HG03039 (cell line): ENCODE measurements around the gene PRSS56.
A peak's percentile ranks its signal among the peaks of the same experiment; 100 is the strongest.

ENCODE experiments used
- ATAC-seq: cut with Tn5 transposase; IDR thresholded peaks from one replicate; pipeline ENCODE4 v1.9.1; 2021; ENCODE audit warnings: mild to moderate bottlenecking, moderate library complexity; ENCODE audit not compliant: unreplicated experiment

The PRSS56 gene

GRCh38 chr2:232540441-232541041 is 20.4 kb downstream of the PRSS56 start:
- ATAC-seq: no peak

- no peak for ATAC-seq
These were observed 21.2 kb downstream of the PRSS56 start for GRCh38 chr2:232541195-232541960.

DNA sequence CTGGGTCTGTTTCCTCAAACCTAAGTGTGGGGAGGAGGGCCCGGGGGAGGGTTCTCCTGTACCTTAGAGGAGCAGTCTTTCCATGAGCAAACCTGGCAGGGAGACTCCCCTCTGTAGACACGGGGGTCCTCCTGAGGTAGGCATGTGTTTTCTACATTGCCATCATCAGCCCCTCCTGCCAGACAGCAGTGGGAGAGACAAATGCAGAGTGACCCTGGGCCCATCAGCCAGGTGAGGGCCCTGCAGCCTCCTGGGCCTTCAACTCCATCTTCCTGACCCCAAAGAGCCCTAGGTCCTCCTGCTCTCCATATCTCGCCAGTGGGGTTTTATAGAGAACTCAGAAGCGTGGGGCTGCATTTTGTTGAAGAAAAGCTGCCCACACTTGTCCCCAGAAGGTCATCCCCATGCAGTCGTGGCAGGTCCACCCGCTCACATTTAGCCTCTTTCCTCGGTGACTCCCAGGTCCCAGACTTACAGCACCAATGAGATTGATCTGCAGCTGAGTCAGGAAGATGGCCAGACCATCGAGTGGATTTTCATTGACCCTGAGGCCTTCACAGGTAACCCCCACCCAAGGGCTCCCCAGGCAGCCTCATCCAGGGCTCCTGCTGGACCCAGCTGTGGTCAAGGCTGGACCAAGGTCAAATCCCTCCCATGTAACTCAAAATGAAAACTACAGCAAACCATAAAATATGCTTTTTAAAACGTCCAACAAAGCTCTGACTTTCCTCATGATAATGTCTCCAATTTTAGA is 21.9 kb downstream of the PRSS56 start:
- ATAC-seq: no peak

DNA sequence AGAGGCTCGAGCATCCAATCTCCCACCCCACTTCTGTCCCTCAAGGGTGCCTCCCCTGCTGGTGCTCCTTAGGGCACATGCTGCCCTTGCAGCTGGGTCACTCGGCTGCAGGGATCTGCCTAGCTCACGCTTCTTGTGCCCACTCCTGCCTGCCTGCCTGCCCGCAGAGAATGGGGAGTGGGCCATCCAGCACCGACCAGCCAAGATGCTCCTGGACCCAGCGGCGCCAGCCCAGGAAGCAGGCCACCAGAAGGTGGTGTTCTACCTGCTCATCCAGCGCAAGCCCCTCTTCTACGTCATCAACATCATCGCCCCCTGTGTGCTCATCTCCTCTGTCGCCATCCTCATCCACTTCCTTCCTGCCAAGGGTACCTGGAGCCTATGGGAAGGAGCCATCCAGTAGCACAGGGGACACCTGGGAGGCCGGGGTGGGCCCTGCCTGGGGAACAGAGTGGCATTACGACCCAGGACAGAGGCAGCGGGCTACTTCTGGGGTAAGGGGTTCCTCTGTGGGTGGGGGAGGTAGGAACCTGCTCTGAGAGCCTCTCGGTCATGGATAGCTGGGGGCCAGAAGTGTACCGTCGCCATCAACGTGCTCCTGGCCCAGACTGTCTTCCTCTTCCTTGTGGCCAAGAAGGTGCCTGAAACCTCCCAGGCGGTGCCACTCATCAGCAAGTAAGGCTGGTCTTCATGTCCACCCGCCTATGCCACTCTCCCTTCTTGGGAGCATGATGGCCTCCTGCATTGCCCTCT is 22.7 kb downstream of the PRSS56 start:
- no peak for ATAC-seq

GRCh38 chr2:232543491-232543890 is 23.3 kb downstream of the PRSS56 start:
- ATAC-seq: no peak

DNA sequence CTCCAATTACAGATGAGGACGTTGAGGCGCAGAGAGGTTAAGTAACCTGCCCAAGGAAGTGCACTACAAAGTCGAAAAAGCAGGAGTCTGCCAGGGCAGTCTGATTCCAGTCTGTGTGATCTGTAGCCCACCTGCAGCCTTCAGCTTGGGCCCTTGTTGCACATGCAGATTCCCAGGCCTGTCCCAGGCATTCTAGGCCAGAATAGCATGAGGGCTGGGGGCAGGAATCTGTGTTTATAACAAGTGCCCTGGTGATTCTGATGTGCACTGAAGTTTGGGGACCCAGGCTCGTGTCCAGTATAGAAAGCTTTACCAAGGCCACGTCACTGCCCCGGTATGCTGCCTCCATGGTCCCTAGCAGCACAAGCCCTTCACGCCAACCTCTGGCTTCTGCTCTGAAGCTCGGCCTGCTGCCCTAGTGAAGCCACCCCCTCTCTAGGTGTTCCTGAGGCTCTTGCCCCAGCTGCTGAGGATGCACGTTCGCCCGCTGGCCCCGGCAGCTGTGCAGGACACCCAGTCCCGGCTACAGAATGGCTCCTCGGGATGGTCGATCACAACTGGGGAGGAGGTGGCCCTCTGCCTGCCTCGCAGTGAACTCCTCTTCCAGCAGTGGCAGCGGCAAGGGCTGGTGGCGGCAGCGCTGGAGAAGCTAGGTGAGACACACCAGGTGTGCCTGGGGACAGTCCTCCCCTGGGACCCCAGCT is 23.9 kb downstream of the PRSS56 start:
- ATAC-seq: no peak

DNA sequence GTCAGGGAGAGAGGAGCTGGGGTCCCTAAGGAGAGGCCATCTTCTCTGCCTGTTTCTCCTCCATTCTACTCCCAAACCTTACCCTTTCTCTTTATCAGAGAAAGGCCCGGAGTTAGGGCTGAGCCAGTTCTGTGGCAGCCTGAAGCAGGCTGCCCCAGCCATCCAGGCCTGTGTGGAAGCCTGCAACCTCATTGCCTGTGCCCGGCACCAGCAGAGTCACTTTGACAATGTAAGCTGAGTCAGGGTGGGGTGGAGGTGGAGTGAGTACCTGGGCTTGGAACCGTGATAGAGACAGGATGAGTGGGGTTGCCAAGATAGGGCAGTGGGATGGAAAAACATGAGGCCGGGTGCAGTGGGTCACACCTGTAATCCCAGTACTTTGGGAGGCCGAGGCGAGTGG is 24.5 kb downstream of the PRSS56 start:
- no peak for ATAC-seq

DNA sequence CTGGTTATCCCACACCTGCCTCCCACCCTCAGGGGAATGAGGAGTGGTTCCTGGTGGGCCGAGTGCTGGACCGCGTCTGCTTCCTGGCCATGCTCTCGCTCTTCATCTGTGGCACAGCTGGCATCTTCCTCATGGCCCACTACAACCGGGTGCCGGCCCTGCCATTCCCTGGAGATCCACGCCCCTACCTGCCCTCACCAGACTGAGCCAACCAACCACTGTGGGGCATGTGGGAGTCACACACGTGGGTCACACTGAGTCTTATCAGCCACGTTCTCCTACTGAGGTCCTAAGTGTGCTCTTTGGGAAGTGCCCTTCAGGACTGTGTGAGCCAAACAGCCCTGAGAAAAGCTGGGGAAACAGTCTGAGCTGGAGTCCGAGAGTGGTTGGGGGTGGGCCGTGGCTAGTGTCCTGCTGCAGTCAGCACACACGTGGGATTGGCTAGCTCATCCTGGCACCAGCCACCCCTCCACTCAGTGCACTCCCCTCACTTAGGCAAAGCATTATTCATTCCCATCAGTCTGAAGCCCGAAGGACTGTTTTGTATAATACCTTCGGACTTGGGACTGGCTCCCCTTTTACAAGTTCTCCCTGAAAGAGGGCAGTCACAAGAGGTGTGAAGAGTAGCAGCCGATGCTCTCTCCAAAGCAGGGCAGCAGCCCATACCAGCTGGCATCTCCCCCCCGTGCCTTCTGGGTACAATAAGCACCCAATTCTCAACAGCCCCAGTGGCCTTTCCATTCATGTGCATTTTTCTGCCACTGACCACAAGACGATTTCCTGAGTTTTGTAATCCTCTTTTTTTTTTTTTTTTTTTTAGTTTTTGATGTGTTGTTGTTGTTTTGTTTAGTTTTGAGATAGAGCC is 25.6 kb downstream of the PRSS56 start:
- ATAC-seq: no peak

DNA sequence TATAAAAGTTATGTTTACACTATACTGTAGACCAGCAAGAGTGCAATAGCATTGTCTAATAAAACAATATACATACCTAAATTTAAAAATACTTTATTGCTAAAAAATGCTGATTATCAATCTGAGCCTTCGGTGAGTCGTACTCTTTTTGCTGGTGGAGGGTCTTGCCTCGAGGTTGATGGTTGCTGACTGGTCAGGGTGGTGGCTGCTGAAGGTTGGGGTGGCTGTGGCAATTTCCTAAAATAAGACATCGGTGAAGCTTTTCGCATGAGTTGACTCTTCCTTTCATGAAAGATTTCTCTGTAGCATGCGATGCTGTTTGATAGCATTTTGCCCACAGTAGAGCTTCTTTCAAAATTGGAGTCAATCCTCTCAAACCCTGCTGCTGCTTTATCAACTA is 27.8 kb downstream of the PRSS56 start:
- no peak for ATAC-seq

GRCh38 chr2:232549655-232550353 is 29.6 kb downstream of the PRSS56 start:
- ATAC-seq: no peak

DNA sequence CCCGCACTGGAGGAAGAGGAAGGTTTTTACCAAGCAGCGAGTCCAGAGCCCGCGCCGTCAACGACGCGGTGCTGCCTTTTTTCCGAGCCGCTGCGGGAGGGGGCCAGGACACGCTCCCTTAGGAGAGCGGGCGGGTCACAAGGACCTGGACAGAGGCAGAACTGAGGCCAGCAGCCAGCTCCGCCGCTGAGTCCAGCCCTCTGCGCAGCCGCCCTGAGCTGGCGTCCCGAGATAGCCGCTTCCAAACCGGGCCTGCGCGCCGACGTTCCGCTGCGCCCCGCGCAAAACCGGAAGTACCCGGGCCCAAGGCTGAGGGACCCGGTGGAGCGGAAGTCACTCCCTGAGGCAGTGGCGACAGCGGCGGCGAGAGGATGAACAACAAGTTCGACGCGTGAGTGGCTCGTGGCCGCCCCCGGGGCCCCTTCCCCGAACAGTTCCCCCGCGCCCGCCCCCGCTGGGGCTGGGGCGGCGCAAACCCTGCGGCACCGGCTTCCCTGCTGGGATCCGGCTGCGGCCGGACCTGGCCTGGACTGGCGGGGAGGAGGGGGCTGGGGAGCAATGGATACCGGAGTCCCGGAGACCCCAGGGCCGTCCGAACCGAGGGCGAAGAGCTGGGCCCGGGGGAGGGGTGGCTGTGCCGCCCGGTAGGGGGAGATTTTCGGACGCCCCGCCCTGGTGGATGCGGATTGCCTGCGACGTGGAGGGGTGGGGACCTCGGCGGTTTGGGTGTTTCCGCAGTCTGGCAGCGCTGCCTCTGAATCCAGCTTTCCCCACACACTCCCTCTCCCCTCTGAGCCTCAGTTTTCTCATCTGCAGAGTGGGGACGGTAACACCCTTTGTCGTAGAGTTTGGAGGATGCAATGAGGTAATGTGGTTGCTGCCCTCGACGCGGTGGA is 30.4 kb downstream of the PRSS56 start, which contains the start of the genes EIF4E2 and TIGD1:
EIF4E2 (plus strand) TSS at position 336 of the 896 bp plus-strand sequence; CDS start at position 372, 36 bp downstream.
TIGD1 (minus strand) TSS at position 204 of the 896 bp plus-strand sequence. CDS start 675 bp downstream, outside the sequence.
- ATAC-seq: peak; percentile 88

DNA sequence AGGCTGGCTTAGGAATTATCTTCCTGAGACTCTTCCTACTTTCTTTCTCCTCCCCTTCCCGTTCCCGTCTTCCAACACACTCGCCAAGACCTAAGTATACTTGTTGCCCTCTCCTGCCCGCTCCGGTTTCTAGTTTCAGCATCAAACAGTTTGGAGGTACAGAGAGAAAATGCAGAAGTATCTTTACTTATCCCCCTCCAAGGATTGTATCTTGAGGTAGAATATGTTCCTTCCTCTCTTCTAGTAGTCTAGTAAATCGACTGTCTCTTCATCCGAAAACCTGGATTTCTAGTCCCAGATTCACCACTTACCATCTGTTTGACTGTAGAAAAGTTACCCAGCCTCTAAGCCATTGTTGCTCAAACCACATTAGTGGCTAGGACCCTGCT is 31.1 kb downstream of the PRSS56 start:
- ATAC-seq: no peak

DNA sequence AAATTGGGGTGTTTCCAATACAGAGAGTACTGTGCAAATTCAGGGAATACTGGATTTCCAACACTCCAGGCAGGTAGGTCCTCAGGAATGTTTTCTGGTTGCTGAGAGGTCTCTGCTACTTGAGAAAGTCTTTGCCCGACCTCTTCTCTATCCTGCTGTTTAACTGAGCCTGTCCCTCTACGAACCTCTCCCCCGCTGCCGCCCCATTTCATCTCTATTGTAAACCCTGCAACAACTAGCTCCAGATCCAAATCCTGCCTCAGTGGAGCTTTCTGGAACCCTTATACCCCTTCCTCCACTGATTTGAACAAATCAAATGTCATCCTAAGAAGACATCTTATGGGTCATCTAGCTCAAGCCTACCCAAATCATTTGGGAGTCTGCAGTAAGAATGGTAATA is 31.6 kb downstream of the PRSS56 start:
- ATAC-seq: no peak

- no peak for ATAC-seq
These were observed 36.2 kb downstream of the PRSS56 start for GRCh38 chr2:232556426-232556825.

GRCh38 chr2:232562515-232563151 is 42.4 kb downstream of the PRSS56 start:
- ATAC-seq: no peak

- no peak for ATAC-seq
These were observed 43.4 kb downstream of the PRSS56 start for GRCh38 chr2:232563580-232563979.

- no peak for ATAC-seq
These were observed 47.5 kb downstream of the PRSS56 start for GRCh38 chr2:232567721-232568120.
